ENCODE measurements around the gene IFITM10. TPM values are rescaled to one million over a fixed set of nuclear protein-coding genes. Genes with fewer than 3 reads are reported as not detected.

Gene IFITM10
- total RNA-seq, 2 donors from 2014 or later = 27.2 to 28.6 TPM

DNA sequence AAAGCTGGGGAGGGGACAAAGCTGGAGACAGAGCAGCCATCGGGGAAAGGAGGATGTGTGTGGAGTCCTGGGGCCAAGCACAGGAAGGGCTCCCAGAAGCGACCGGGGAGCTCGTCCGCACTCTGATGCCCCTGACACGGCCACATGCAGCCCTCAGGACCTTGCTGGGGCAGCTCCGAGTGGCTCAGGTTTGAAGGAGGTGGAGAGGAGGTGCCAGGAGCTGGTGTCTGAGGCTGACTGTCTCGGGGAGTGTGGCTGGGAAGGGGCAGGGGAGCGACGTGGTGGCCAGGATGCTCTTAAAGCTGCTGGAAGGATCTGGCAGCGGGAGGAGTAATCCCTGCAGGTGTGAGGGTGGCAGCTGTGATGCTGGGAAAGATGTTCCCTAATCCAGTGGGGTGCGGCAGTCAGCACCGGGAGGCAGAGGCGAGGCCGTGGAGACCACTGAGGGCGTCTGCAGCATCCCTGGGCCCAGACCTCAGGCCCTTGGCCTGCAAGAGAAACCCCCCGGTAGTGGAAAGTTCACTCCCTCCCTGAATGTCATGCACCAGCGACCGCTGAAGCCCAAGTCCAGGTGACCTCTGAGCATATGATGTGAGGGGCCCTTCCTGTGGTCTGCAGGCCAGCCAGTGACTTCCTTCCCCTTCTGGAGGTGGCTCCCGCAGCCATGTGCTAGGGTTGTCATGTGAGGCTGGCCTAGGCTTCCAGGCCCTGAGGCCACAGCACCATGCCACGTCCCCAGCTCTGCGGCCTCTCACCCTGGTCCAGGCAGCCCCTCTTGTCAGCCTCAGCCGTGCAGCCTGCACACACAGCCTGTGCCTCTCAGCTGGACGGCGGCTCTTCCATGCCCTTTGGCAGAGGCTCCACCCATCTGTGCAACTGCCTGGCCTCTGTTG is 30.6 kb upstream of the IFITM10 start:
- Histone ChIP-seq H3K27me3 (replicated peaks; ENCODE audit: insufficient read depth) (no peaks in the 10 kb centered on the region), H3K36me3 (no peaks in the 10 kb centered on the region), H3K27ac (no peak overlapping the region), H3K9me3 (no peaks in the 10 kb centered on the region), H3K4me3 (no peak overlapping the region), H3K4me1 (ENCODE audit: control insufficient read depth in 1 of 2, low read depth in 2 of 2) (no peaks in the 10 kb centered on the region)
- no peak for ATAC-seq (ENCODE audit: insufficient number of reproducible peaks, low FRiP score, low read depth)
- no peak for TF ChIP-seq CTCF (IDR thresholded peaks at IDR 0.05)
- no peak for DNase-seq (ENCODE audit: low spot score)

DNA sequence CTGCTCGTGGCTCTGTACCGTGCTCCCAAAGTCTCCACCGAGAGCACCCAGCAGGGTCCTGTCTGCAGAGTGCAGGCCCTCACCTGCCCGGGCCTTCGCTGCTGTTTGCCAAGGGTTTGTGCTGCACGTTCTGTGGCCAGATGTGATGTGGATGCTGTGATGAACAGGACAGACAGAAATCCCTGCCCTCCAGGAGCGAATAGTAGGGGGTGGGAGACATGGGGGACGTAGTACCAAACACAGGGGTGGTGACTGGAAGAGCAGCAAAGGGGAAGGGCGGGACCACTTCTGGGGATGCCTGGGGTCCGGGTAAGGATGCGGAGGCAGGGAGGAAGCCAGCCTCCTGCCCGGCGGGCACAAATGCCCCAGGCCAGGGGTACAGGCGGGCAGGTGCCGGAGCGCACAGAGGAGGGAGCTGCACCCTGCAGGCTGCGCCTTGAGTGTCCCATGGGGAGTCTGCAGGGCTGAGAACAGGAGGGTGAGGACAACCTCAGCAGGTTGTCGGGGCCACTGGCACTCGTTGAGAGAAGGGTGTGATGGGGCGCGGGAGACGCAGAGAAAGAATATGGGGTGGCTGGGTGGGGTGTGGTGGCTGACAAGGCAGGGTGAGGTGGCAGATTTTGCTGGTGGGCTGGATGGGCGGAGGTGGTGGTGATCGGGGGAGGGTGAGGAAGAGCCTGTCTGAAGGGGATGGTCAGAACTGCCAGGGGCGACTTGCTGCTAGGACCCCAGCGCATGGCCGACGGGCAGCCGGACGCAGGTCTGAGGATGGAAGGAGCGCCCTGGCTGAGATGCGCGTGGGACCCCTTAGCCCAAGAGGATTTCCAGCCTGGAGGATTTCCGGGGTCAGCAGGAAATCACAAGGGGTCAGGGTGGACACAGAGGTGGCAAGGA is 29.7 kb upstream of the IFITM10 start:
- Histone ChIP-seq H3K9me3 (no peaks in the 10 kb centered on the region), H3K36me3 (no peaks in the 10 kb centered on the region), H3K27ac (no peak overlapping the region), H3K4me1 (ENCODE audit: control insufficient read depth in 1 of 2, low read depth in 2 of 2) (no peaks in the 10 kb centered on the region), H3K27me3 (replicated peaks; ENCODE audit: insufficient read depth) (no peaks in the 10 kb centered on the region), H3K4me3 (no peak overlapping the region)
- no peak for TF ChIP-seq CTCF (IDR thresholded peaks at IDR 0.05)
- no peak for ATAC-seq (ENCODE audit: insufficient number of reproducible peaks, low FRiP score, low read depth)
- no peak for DNase-seq (ENCODE audit: low spot score)

GRCh38 chr11:1779034-1779805 is 28.8 kb upstream of the IFITM10 start:
- Histone ChIP-seq H3K36me3 (no peaks in the 10 kb centered on the region), H3K4me1 (ENCODE audit: control insufficient read depth in 1 of 2, low read depth in 2 of 2) (no peaks in the 10 kb centered on the region), H3K4me3 (no peak overlapping the region), H3K27me3 (replicated peaks; ENCODE audit: insufficient read depth) (no peaks in the 10 kb centered on the region), H3K27ac (no peak overlapping the region), H3K9me3 (no peaks in the 10 kb centered on the region)
- no peak for ATAC-seq (ENCODE audit: insufficient number of reproducible peaks, low FRiP score, low read depth)
- TF ChIP-seq CTCF (IDR thresholded peaks at IDR 0.05) = no peak
- DNase-seq (ENCODE audit: low spot score) = no peak

DNA sequence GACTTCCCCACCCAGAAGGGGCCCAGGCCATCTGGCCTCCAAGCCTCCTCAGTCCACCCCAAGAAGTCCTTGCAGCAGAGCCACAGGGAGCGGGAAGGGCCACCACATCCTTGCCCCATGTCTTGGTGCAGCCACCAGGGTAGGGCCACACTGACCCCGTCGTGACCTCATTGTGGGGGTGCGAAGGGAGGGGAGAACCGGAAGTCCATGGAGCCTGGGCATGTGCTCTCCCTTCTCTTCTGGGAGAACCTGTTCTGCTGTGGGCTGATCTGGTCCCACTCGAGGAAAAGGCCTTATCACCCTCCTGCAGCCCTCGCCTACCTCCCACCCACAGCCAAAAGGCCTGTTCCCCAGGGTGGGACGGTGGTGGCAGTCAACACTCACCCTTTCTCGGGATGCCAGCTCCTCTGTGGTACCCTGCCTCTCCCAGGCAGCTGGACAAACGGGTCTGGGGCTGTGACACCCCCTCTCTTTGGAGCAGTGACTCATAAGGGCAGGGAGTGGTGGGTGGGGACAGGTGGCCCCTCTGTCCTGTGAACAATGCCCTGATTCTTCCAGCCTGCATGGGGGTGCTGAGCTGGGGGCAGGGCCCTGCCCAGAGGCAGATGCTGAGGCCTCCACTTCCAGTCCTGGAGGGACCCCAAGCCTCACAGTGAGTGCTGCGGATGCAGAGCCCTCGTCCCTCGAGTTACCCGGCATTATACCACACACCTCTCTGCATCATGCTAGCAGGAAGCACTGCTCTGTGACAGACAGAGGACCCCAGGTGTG is 27.9 kb upstream of the IFITM10 start:
- Histone ChIP-seq H3K4me3 (no peak overlapping the region), H3K27me3 (replicated peaks; ENCODE audit: insufficient read depth) (no peaks in the 10 kb centered on the region), H3K9me3 (no peaks in the 10 kb centered on the region), H3K4me1 (ENCODE audit: control insufficient read depth in 1 of 2, low read depth in 2 of 2) (no peaks in the 10 kb centered on the region), H3K27ac (no peak overlapping the region), H3K36me3 (no peaks in the 10 kb centered on the region)
- DNase-seq (ENCODE audit: low spot score) (no peak), ATAC-seq (ENCODE audit: insufficient number of reproducible peaks, low FRiP score, low read depth) (no peak)
- TF ChIP-seq CTCF (IDR thresholded peaks at IDR 0.05) = no peak
